ENCODE results near the gene MRPL40. TPM values are rescaled to one million over a fixed set of nuclear protein-coding genes. Genes with fewer than 3 reads are reported as not detected.
A peak's percentile ranks its signal among the peaks of the same experiment; 100 is the strongest.

Gene MRPL40
- 10 to 100 TPM; 30.2 to 32.2 TPM for total RNA-seq
- long read RNA-seq, transcript MRPL40-201 (4 exons, 1,387 nt), result major isoform, 5 of 10 reads
- long read RNA-seq, partial matches to known transcripts, result 2 of 10 reads
- long read RNA-seq, other reads (novel, unspliced or antisense), result 2 of 10 reads

- DNase-seq (peak; percentile 97), ATAC-seq (peak; percentile 97 to 98)
- intact Hi-C loops (cut with DNase I), result loop anchor here in 1 of 2 donors (10.0 kb wide), 1 partner anchor 137 kb away; the partner anchor contains the start of gene CLTCL1
These were observed at the start of gene MRPL40 for GRCh38 chr22:19432133-19432851. TSS of gene MRPL40 (plus strand) at chr22:19432545. CDS start at chr22:19432555, 10 bp downstream.

- intact Hi-C loops (cut with DNase I), result no loop called here
- no peak for DNase-seq
- no peak for ATAC-seq
These were observed 49.1 kb upstream of the MRPL40 start for GRCh38 chr22:19383292-19383691.

GRCh38 chr22:19385221-19385906, 47.0 kb upstream of the MRPL40 start:
- no peak for ATAC-seq
- DNase-seq, result no peak
- intact Hi-C loops (cut with DNase I), result no loop called here

- ATAC-seq (no peak), DNase-seq (no peak)
- intact Hi-C loops (cut with DNase I), result no loop called here
These were observed 46.1 kb upstream of the MRPL40 start for GRCh38 chr22:19386248-19386647.

- DNase-seq (no peak), ATAC-seq (no peak)
- intact Hi-C loops (cut with DNase I), result no loop called here
These were observed 45.3 kb upstream of the MRPL40 start for GRCh38 chr22:19387038-19387437.

- intact Hi-C loops (cut with DNase I), result no loop called here
- no peak for ATAC-seq
- DNase-seq, result no peak
These were observed 44.8 kb upstream of the MRPL40 start for GRCh38 chr22:19387575-19387974.

- DNase-seq, result no peak
- ATAC-seq, result no peak
- intact Hi-C loops (cut with DNase I), result no loop called here
These were observed 38.6 kb upstream of the MRPL40 start for GRCh38 chr22:19393704-19394103.

- DNase-seq, result no peak
- intact Hi-C loops (cut with DNase I), result no loop called here
- no peak for ATAC-seq
These were observed 37.9 kb upstream of the MRPL40 start for GRCh38 chr22:19394274-19395050.

GRCh38 chr22:19395276-19395675, 37.1 kb upstream of the MRPL40 start:
- intact Hi-C loops (cut with DNase I), result no loop called here
- ATAC-seq (no peak), DNase-seq (no peak)

GRCh38 chr22:19396561-19396933, 35.8 kb upstream of the MRPL40 start:
- ATAC-seq, result no peak
- intact Hi-C loops (cut with DNase I), result no loop called here
- no peak for DNase-seq

GRCh38 chr22:19396934-19397733, 35.2 kb upstream of the MRPL40 start:
- intact Hi-C loops (cut with DNase I), result no loop called here
- ATAC-seq (no peak), DNase-seq (no peak)

GRCh38 chr22:19397734-19398104, 34.6 kb upstream of the MRPL40 start:
- intact Hi-C loops (cut with DNase I), result no loop called here
- DNase-seq (no peak), ATAC-seq (no peak)

GRCh38 chr22:19398206-19398605, 34.1 kb upstream of the MRPL40 start:
- DNase-seq (no peak), ATAC-seq (no peak)
- intact Hi-C loops (cut with DNase I), result no loop called here

GRCh38 chr22:19398652-19399051, 33.7 kb upstream of the MRPL40 start:
- intact Hi-C loops (cut with DNase I), result no loop called here
- DNase-seq (no peak), ATAC-seq (no peak)

- DNase-seq (no peak), ATAC-seq (no peak)
- intact Hi-C loops (cut with DNase I), result no loop called here
These were observed 31.5 kb upstream of the MRPL40 start for GRCh38 chr22:19400881-19401280.

GRCh38 chr22:19401483-19401882, 30.9 kb upstream of the MRPL40 start:
- intact Hi-C loops (cut with DNase I), result no loop called here
- ATAC-seq, result no peak
- no peak for DNase-seq

GRCh38 chr22:19402642-19403191, 29.6 kb upstream of the MRPL40 start:
- ATAC-seq (no peak), DNase-seq (no peak)
- intact Hi-C loops (cut with DNase I), result no loop called here

- intact Hi-C loops (cut with DNase I), result no loop called here
- no peak for ATAC-seq
- DNase-seq, result no peak
These were observed 27.7 kb upstream of the MRPL40 start for GRCh38 chr22:19404676-19405075.

GRCh38 chr22:19405133-19405532, 27.2 kb upstream of the MRPL40 start:
- intact Hi-C loops (cut with DNase I), result no loop called here
- DNase-seq (no peak), ATAC-seq (no peak)

Measured in left cardiac atrium (tissue), 4 donors.